ENCODE data around the gene SNX8.

SNX8 gene

DNA sequence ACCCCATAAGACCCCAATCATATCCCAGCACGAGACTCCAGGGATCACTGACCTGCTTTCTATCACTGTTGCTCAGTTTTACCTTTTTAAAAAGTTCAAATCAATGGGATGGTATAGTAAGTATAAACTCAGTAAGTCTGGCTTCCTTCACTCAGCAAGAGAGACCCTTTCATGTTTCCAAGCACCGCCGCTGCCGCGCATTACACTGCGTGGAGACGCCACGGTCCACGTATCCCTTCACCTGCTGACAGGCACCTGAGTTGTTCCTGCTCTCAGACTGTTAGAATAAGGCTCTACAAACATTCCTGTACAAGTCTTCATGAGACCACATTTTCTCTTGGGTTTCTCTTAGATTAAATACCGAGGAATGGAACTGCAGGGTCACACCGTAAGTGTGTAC is 109.8 kb downstream of the SNX8 start:
- DNase-seq (ENCODE audit: low read depth in 3 of 3): no peak

DNA sequence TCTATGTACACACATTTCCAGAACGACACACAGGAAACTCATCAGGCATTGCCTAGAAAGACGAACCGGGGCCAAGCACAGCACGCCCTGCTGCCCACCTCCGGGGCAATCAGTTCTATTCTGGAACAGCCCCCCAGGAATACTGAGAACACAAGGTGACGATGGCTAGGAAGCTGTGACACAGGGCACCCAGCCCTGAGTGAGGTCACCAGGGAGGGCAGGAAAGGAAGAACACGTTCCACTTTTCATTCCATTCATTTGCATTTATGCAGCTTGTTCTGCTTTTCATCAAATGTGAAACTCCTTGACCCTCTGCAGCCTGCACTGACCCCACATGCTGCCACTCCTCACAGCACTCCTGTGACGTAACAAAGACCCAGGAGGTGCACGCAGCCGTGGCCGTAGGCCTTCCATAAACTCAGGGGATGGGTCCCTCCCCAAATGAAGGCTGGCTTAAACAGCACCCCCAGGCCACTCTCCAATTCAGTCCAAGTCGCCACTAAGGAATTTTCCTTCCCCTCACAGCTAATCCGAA is 110.4 kb downstream of the SNX8 start:
- DNase-seq (ENCODE audit: low read depth in 3 of 3): no peak

DNA sequence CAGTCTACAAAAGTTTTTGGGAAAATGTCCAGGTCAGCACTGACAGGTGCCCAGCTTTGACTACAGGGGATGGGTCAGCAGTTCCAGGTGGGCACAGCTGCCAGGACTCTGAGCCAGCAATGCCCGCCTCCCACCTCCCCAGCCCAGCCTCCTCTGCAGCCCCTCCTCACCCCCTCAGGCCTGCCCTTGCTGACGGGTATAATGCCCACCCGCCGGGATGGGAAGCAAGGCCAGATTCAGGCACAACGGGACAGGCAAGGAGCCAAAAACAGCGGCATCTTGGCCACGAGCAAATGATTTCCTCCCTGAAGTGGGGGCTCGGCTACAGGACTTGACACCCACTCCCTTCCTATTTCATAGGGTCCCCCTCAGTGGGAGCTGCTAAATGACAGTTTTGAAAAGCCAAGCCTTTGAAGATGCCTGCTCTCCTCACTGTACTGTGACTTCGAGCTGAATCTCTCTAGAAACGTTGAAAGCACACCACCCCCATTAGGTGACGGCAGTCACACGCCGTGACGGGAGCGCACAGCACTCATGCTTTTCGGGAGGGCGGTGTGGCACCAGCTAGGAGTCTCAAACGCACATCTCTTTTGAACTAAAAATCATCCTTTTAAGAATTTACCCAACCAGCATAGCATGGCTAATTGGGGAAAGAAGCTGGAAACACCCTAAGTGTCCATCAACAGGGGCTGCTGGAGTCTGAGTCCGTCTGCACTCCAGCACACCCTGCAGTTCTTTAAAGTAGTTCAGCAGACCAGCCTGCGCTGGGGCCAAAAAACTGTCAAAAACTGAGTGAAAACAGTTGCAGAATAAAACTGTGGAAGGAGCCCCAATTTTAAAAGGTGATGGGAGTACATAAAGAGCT is 111.1 kb downstream of the SNX8 start:
- no peak for DNase-seq (ENCODE audit: low read depth in 3 of 3)

- DNase-seq (ENCODE audit: low read depth in 3 of 3): no peak
Observed at GRCh38 chr7:2202361-2202761, 111.9 kb downstream of the SNX8 start.
